GM18868 (cell line): ENCODE results near the gene HNRNPM.
"Not testable (repeated sequence)": the region's sequence is repeated elsewhere in the genome, so short reads cannot be mapped to it uniquely, and the experiment has no call there.

Source experiments
- ATAC-seq: cut with Tn5 transposase; IDR thresholded peaks from one replicate; pipeline ENCODE4 v1.9.1; 2021; ENCODE audit warnings: mild to moderate bottlenecking, moderate library complexity; ENCODE audit not compliant: unreplicated experiment

The HNRNPM gene

GRCh38 chr19:8510589-8511115, 65.9 kb downstream of the HNRNPM start:
- ATAC-seq, result no peak

GRCh38 chr19:8511573-8512101, 66.9 kb downstream of the HNRNPM start:
- no peak for ATAC-seq

- ATAC-seq, result no peak
These were observed 67.6 kb downstream of the HNRNPM start for GRCh38 chr19:8512115-8512967.

GRCh38 chr19:8513036-8513686, 68.4 kb downstream of the HNRNPM start:
- ATAC-seq, result no peak

GRCh38 chr19:8513687-8514504, 69.1 kb downstream of the HNRNPM start, which contains the start of gene ZNF414:
TSS of gene ZNF414 (minus strand) at chr19:8514167. CDS start at chr19:8514046, 121 bp downstream.
- peak; percentile 87 for ATAC-seq

- ATAC-seq, result not testable (repeated sequence)
These were observed 69.8 kb downstream of the HNRNPM start for GRCh38 chr19:8514505-8515009.

- ATAC-seq, result no peak
These were observed 70.5 kb downstream of the HNRNPM start for GRCh38 chr19:8515317-8515716.

- no peak for ATAC-seq
These were observed 73.0 kb downstream of the HNRNPM start for GRCh38 chr19:8517551-8518442.

GRCh38 chr19:8518536-8518935, 73.8 kb downstream of the HNRNPM start:
- no peak for ATAC-seq

GRCh38 chr19:8519388-8519787, 74.6 kb downstream of the HNRNPM start:
- no peak for ATAC-seq

GRCh38 chr19:8525401-8525684, 80.6 kb downstream of the HNRNPM start:
- no peak for ATAC-seq

GRCh38 chr19:8526345-8527091, 81.7 kb downstream of the HNRNPM start:
- no peak for ATAC-seq

- no peak for ATAC-seq
These were observed 83.7 kb downstream of the HNRNPM start for GRCh38 chr19:8528500-8528899.

- no peak for ATAC-seq
These were observed 84.7 kb downstream of the HNRNPM start for GRCh38 chr19:8529369-8530006.

- no peak for ATAC-seq
These were observed 85.4 kb downstream of the HNRNPM start for GRCh38 chr19:8530061-8530679.

- no peak for ATAC-seq
These were observed 86.7 kb downstream of the HNRNPM start for GRCh38 chr19:8531470-8531869.

- ATAC-seq, result no peak
These were observed 87.5 kb downstream of the HNRNPM start for GRCh38 chr19:8532225-8532624.

GRCh38 chr19:8536282-8536681, 91.5 kb downstream of the HNRNPM start:
- ATAC-seq, result no peak
